ENCODE data around the gene SNX15.

SNX15 gene

GRCh38 chr11:65008016-65008415 is 19.2 kb upstream of the SNX15 start:
- DNase-seq (ENCODE audit: low read depth) = no peak
- no peak for TF ChIP-seq CTCF (conservative IDR thresholded peaks at IDR 0.05; ENCODE audit: low read length)
- H3K4me3 ChIP-seq (ENCODE audit: low read length) = no peak overlapping the region

GRCh38 chr11:65008873-65009272 is 18.4 kb upstream of the SNX15 start:
- no peak overlapping the region for H3K4me3 ChIP-seq (ENCODE audit: low read length)
- TF ChIP-seq CTCF (conservative IDR thresholded peaks at IDR 0.05; ENCODE audit: low read length) = no peak
- DNase-seq (ENCODE audit: low read depth) = no peak

GRCh38 chr11:65013130-65013887 is 13.9 kb upstream of the SNX15 start:
- peak; percentile 67 for TF ChIP-seq CTCF (conservative IDR thresholded peaks at IDR 0.05; ENCODE audit: low read length)
- H3K4me3 ChIP-seq (ENCODE audit: low read length) = peak overlapping the region; percentile 88
- DNase-seq (ENCODE audit: low read depth) = peak; percentile 84

GRCh38 chr11:65013888-65014725 is 13.1 kb upstream of the SNX15 start, which contains the start of gene ARL2:
Gene ARL2, plus strand, starts transcription at chr11:65014160. Its CDS starts 48 bp downstream, at chr11:65014208.
- peak; percentile 84 for DNase-seq (ENCODE audit: low read depth)
- peak within 1 kb of the TSS; percentile 88 for H3K4me3 ChIP-seq (ENCODE audit: low read length)
- peak; percentile 44 for TF ChIP-seq CTCF (conservative IDR thresholded peaks at IDR 0.05; ENCODE audit: low read length)

GRCh38 chr11:65014726-65015227 is 12.5 kb upstream of the SNX15 start:
- DNase-seq (ENCODE audit: low read depth) = peak; percentile 17

GRCh38 chr11:65016705-65017104 is 10.5 kb upstream of the SNX15 start:
- TF ChIP-seq CTCF (conservative IDR thresholded peaks at IDR 0.05; ENCODE audit: low read length) = no peak
- no peak for DNase-seq (ENCODE audit: low read depth)
- H3K4me3 ChIP-seq (ENCODE audit: low read length) = no peak overlapping the region

More at GRCh38 chr11:65014726-65015227, 12.5 kb upstream of the SNX15 start:
- peak overlapping the region; percentile 88 for H3K4me3 ChIP-seq (ENCODE audit: low read length)
- no peak for TF ChIP-seq CTCF (conservative IDR thresholded peaks at IDR 0.05; ENCODE audit: low read length)

All from AG10803 (cell line).